ENCODE measurements around the gene NR4A2.

Gene NR4A2

GRCh38 chr2:156332534-156333273 is at the start of gene NR4A2:
Gene NR4A2 (minus strand): TSS chr2:156332721. CDS start chr2:156330186, 2,535 bp downstream.
- no peak for FAIRE-seq

DNA sequence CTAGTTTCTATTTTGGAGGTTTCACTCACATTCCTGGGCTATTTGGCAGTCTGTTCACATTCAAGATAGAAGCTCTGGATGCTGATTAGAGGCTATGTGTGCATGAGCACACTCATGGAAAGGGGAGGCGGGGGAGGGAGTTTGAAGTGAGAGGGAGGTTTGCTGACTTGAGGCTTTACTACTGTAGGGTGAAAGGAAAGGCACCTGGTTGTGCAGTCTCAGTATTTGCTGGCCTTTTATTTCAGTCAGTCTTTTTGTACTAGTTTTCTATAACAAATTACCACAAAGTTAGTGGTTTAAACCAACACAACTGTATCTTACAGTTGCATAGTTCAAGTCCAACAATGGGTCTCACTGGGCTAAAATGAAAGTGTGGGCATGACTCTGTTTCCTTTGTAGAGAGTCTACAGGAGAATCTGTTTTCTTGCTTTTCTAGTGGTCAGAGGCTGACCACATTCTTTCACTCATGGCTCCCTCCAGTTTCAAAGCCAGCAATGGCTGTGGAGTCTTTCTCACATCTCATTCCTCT is 47.7 kb upstream of the NR4A2 start:
- FAIRE-seq = no peak

DNA sequence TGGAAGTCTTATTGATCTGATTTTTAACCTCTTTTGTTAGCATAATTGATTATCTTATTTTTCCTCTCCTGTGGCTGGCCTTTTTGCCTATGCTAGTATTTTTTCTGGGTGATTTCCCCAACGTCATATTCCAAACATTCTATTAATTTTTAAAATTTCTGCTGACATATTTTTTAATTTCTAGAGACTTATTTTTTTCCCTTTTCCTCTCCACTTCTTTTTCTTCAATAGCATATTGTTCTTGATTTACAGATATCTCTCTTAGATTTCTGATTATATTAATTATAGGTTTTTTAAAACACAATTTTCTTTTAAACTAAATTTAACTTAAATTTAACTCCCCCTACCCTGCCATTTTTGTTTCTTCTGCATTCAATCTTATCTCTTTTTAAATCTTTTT is 47.2 kb upstream of the NR4A2 start:
- FAIRE-seq = no peak

GRCh38 chr2:156379071-156379470 is 46.5 kb upstream of the NR4A2 start:
- no peak for FAIRE-seq

DNA sequence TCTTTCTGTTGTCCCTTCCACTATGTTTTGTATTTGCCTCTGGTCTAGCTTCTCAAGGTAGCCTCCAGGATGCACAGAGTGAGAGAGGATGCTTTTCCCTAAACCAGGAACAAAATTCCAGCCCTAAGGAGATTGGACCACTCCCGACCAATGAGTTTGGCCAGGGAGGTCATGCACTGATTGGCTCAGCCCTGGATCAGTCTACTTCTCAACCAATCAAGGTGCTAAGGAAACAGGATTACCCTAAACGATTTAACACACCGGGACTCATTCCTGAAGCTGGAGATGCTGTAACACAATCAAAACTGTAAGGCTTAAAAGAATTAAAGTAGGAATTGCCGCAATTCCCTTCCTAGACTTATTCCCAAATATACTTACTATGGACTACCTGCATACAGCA is 34.2 kb upstream of the NR4A2 start:
- FAIRE-seq = no peak

GRCh38 chr2:156363141-156363540 is 30.6 kb upstream of the NR4A2 start:
- no peak for FAIRE-seq

DNA sequence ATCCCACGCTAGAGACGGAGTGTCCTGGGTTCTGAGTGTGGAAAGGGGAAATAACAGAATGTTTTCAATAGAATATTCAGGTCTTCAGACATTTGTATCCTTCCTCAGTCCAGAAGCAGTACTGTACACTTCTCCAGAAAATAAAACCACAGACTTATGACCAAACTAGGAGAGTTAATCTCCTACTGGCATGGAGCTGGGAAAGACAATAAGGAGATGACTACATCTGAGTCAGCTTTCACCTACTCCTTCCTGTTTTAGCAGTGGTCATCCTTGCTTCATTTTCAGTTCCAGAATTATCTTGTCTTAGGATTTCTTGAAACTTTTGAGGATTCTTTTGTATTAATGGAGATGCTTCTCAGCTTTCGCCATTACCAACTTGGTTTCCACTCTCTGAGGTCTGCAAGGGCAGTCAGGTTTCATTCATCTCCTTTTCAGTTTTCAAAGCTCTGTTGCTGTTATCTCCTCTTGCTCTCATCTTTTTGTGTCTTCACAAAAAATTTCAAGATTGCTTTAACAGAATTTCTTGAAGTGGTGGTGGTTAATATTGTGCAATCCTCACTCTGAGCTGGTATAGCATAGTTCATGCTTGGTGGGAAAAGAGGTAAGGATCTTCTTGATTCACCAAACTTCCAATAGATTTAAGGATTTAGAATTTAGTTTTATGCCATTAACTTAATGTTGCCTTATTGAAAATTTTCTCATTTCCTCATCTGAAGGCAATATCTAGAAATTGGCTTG is 23.7 kb upstream of the NR4A2 start:
- no peak for FAIRE-seq

DNA sequence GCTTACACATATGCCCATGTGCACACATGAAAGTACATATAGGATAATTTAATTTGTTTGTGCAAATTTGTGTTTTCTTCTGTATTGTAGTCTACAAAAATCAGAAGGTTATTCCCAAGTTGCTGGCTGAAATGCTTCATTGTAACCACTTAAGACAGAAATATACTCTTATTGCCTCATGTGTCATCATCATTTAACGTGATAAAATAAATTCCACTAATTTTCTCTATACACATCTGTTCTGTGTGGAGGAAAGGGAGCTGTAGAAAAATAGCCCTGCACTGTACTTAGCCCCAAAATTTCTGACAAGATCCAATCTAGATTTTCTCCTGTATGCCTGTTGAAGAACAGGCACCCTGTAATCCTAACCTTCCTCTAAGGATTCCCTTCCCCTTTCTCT is 20.4 kb upstream of the NR4A2 start:
- FAIRE-seq = no peak

DNA sequence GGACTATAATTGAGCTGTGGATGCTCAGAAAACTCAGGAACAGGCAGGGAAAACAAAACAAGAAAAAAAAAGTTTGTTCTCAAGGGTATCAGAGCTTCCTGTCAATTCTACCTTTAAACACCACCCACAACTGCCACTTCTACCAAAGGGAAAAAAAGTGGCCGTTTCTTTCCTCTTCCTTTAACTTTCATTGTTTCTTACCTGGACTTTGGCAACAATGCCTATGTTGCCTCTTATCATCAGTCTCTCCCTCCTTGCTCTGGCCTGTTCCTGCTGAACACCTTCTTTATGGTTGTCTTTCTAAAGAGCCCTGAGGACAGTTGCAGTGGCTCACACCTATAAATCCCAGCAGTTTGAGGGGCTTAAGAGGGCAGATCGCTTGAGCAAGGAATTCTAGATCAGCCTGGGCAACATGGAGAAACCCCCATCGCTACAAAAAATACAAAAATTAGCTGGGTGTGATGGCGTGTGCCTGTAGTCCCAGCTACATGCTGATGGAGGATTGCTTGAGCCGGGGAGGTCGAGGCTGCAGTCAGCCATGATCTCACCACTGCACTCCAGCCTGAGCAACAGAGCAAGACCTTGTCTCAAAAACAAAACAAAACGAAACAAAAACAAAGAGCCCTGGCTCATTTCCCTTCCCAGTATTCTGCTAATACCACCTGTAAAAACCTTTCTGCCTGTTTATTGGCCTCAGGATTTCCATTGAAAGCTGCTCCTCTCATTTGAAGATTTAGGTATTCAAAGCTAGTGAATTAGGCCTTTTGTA is 18.0 kb upstream of the NR4A2 start:
- FAIRE-seq = no peak

- FAIRE-seq = no peak
These were observed 17.1 kb upstream of the NR4A2 start for GRCh38 chr2:156349605-156350004.

DNA sequence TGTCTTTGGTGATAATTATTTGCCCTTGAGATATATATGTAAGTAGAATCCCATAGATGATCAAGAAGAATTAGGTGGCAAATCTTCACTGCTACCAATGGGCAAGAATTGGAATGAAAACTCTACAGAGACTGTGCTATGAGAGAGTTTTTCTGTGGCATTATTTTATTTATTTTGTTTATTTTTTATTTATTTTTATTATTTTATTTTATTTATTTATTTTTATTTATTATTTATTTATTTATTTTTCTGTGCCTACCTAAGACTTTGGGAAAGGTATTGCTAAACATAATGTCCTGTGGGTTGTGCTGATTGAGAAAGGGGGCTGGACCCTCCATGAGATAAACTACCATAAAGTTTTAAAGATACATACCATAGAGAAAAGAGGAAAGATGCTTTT is 16.6 kb upstream of the NR4A2 start:
- FAIRE-seq = no peak

DNA sequence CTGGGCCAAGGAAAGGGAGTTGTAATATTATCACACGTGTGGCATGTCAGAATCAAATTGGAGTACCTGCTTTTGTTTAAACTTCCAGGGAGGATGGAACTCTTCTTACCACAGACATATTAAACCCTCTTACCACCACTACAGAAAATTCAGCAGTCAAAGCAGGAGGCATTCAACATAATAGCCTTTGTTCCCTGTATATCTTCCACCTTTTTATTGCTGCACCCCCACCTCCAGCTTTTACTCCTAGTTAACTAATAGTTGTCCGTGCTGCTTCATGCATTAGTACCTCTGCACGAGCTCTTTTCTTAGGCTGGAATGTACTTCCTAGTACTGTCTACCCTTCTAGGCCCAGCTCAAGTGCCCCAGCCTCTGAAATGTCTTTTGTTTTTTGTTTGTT is 14.9 kb upstream of the NR4A2 start:
- no peak for FAIRE-seq

DNA sequence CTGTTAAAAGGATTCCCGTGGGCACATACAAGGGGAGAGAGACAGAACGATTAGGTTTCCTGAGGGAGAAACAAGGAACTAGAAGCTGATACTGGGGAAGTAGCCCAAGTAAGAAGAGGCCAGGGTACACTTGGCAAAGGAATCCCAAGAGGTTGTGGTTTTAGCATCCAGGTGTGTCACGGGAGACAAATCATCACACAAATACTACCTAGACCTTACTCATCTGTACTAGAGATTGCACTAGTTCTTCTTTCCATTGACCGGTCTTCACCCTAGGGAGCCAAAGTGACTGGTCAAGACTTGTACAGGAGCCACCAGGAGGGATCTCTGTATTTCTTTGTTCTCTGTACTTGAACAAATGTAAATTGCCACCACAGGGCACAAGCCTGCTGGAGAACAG is 14.2 kb upstream of the NR4A2 start:
- no peak for FAIRE-seq

DNA sequence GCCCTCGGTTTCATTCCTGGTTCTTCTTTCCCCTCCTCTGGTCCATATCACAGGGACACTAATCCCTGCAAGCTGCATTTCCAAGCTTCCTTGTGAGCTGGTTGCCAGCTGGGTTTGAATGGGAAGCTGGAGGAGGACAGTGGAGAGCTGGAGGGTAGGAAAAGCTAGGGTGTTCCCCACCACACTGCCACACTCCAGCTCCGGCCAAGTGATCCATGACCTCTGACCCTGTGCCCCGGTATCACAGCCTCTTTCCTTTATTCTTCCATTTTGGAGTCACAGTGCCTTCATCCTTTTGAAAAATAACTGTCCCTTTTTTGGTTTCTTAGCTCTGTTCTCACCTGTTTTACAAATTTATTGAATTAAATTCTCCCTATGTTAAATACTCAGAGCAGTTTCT is 13.1 kb upstream of the NR4A2 start:
- no peak for FAIRE-seq

DNA sequence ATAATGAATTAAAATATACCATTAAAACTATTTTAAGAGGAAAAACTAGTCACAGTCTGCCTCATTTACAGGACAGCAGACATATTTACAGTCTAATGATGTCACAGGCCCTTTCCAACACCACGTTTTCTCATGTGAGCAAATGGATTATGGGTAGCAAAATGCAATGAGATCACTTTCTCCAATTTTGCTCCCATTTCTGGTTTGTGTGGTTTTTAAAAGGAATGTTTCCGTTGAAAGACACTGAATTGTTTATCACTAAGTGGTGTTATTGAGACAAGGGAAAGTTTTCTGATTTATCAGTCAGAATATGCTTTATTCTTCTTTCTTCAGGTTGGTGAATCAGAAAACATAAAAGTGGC is 11.4 kb upstream of the NR4A2 start:
- no peak for FAIRE-seq

DNA sequence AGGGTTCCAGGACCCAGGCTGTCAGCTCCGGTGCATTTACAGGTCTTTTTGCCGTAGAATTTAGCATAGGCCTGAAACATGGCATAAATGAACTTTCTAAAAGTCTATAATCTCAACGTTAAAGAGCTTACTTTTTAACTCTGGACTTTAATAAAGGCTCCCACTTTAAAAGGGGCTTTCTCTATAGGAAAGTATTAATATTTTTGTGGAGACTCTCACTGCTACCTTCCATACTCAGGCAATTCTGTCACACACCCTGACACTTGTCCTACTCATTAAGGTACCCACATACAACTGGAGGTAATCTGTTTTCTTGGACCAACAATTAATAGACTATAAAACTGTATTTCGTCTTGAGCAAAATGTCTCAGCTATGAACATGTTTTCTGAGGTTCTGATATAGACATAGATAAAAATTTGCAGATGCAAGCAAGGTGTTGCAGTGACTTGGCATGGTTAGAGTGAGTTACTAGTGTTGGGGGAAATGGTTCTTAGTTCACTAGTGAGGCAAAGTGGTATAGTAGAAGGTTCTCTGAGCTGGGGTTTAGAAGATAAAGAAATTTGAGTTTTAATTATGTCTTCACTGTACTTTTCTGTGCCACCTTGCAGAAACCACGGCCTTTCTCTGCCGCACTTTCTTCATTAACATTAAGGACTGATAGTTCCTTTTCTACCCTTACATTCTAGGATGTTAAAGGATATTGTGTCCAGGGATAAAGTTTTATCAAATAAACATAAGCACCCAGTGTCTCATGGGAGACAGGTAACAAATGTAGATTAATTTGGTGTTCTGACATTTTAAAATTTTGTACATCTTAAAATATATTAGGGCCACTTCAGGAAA is 10.8 kb upstream of the NR4A2 start:
- FAIRE-seq = no peak

- FAIRE-seq = no peak
These were observed 10.0 kb upstream of the NR4A2 start for GRCh38 chr2:156342254-156343095.

DNA sequence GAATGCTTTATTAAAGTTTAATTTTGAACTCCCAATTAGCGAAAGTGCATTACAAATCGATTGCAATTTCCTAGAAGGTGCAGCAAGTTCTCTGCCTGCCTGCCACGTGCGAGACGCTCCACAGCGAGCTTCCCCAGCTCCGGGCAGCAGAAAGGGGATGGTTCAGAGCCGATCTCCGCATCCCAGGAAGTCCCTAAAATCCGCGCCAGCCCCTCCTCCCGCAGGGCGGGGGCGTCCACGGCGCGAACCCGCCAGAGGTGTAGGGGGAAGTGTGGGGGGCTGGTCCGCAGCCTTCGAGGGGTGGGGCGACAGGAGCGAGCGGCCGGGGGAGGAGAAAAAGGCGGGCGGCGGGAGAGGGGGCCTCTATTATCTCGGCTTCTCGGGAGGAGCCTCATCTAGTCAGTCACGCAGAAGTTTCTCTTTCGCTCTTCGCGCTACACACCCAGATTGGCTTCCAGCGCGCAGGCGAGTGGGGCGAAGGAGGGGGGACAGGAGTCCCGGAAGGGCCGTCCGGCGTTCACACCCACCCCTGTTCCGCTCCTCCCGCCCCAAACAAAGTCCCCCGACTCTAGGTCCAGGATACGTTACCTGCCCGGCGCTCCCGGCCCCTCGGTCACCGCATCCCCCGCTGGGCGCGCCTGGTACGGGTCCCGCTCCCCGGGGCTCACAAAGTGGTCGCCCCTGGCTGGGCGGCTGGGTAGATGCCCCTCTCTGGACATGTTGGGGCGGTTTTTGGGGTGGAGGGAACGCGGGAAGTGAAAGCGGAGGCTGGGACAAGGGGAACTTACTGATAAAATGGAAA is 9.1 kb upstream of the NR4A2 start:
- FAIRE-seq = peak; percentile 12

GRCh38 chr2:156340804-156341451 is 8.4 kb upstream of the NR4A2 start:
- FAIRE-seq = no peak

DNA sequence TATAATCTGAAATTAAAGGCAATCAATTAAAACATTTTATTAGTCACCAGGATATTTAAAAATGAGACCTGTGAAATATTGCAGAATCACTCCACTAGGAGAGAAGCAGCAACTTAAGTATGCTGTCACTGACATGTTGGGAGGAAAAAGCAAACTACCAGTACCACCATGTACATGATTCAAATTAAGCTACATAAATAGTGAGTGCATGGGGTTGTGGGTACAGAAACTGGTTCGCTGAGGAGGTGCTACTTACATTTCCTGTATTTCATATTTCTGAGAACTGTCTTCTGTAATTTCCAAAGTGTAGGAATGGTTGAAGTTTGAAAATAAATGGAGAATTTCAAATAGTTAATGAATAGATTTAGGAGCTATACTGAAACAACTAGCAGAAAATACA is 7.9 kb upstream of the NR4A2 start:
- FAIRE-seq = no peak

Measured in endometrium (tissue), 2 donors.